Liver (tissue), 9 donors: Measurements from ENCODE around the gene PDGFA. TPM values are rescaled to one million over a fixed set of nuclear protein-coding genes. Genes with fewer than 3 reads are reported as not detected.

Experiments used
- DNase-seq: peaks from one replicate; pipeline ENCODE4 v3.0.0-alpha.2; 2017; ENCODE audit warnings: low spot score
- H3K27ac ChIP-seq, 2 donors: one replicate each; pipeline ENCODE4 v1.7.0; 2013; ENCODE audit warnings: inconsistent platforms in 2 of 2, low read length in 2 of 2, control low read depth in 1 of 2, low read depth in 1 of 2, mild to moderate bottlenecking in 1 of 2
- H3K27me3 ChIP-seq, 4 donors: one replicate each; pipeline versions ENCODE4 v1.6.1 to v1.7.0; 2013; ENCODE audit warnings: low read length in 3 of 4, inconsistent platforms in 1 of 4, mild to moderate bottlenecking in 1 of 4, moderate library complexity in 1 of 4; ENCODE audit not compliant: control insufficient read depth in 4 of 4, insufficient read depth in 4 of 4
- H3K36me3 ChIP-seq, 4 donors: one replicate each; pipeline versions ENCODE4 v1.6.1 to v1.7.0; 2013; ENCODE audit warnings: low read length in 3 of 4, mild to moderate bottlenecking in 3 of 4, low read depth in 1 of 4, moderate library complexity in 1 of 4; ENCODE audit not compliant: control insufficient read depth in 4 of 4, insufficient read depth in 3 of 4
- H3K4me1 ChIP-seq, 4 donors: one replicate each; pipeline versions ENCODE4 v1.6.1 to v1.7.0; 2013; ENCODE audit warnings: low read length in 3 of 4, mild to moderate bottlenecking in 3 of 4, moderate library complexity in 1 of 4; ENCODE audit not compliant: control insufficient read depth in 4 of 4, insufficient read depth in 4 of 4
- H3K4me3 ChIP-seq, 3 donors: one replicate each; pipeline versions ENCODE4 v1.6.1 to v1.7.0; 2013; ENCODE audit warnings: low read length in 3 of 3, control low read depth in 1 of 3, low read depth in 1 of 3, mild to moderate bottlenecking in 1 of 3
- H3K9ac ChIP-seq, 2 donors: one replicate each; pipeline ENCODE4 v1.7.0; 2013; ENCODE audit warnings: low read length in 2 of 2, mild to moderate bottlenecking in 2 of 2, moderate library complexity in 2 of 2, control low read depth in 1 of 2, low read depth in 1 of 2
- H3K9me3 ChIP-seq, 4 donors: one replicate each; pipeline versions ENCODE4 v1.6.1 to v1.7.0; 2013; ENCODE audit warnings: low read length in 3 of 4; ENCODE audit not compliant: control insufficient read depth in 4 of 4
- EGR1 ChIP-seq, 2 donors: IDR thresholded peaks; 2 replicates each; pipeline ENCODE4 v1.6.1; 2016 to 2018; ENCODE audit warnings: antibody characterized with exemption in 2 of 2, low read depth in 2 of 2
- FOXA1 ChIP-seq: IDR thresholded peaks from 2 replicates; pipeline ENCODE4 v1.6.1; 2016; ENCODE audit warnings: antibody characterized with exemption
- GABPA ChIP-seq, 2 donors: IDR thresholded peaks in 1 of 2; conservative IDR thresholded peaks in 1 of 2; 2 replicates each; pipeline ENCODE4 v1.6.1; 2016; ENCODE audit warnings: antibody characterized with exemption in 2 of 2, mild to moderate bottlenecking in 1 of 2, moderate library complexity in 1 of 2
- HNF4A ChIP-seq, 2 donors: conservative IDR thresholded peaks; 2 replicates each; pipeline ENCODE4 v1.6.1; 2016; ENCODE audit warnings: antibody characterized with exemption in 2 of 2, mild to moderate bottlenecking in 2 of 2
- HNF4G ChIP-seq: IDR thresholded peaks from 2 replicates; pipeline ENCODE4 v1.6.1; 2016; ENCODE audit warnings: antibody characterized with exemption
- JUND ChIP-seq, 2 donors: IDR thresholded peaks; 2 replicates each; pipeline ENCODE4 v1.6.1; 2016; ENCODE audit warnings: antibody characterized with exemption in 2 of 2
- MAX ChIP-seq: IDR thresholded peaks from 2 replicates; pipeline ENCODE4 v1.6.1; 2016; ENCODE audit warnings: antibody characterized with exemption
- NR2F2 ChIP-seq: IDR thresholded peaks from 2 replicates; pipeline ENCODE4 v1.6.1; 2016; ENCODE audit warnings: antibody characterized with exemption
- REST ChIP-seq: IDR thresholded peaks from 2 replicates; pipeline ENCODE4 v1.6.1; 2016; ENCODE audit warnings: antibody characterized with exemption, mild to moderate bottlenecking
- RXRA ChIP-seq, 2 donors: IDR thresholded peaks; 2 replicates each; pipeline ENCODE4 v1.6.1; 2017 to 2018; ENCODE audit warnings: antibody characterized with exemption in 2 of 2, mild to moderate bottlenecking in 1 of 2
- SP1 ChIP-seq: IDR thresholded peaks from 2 replicates; pipeline ENCODE4 v1.6.1; 2018; ENCODE audit warnings: antibody characterized with exemption, mild to moderate bottlenecking
- TAF1 ChIP-seq: conservative IDR thresholded peaks from 2 replicates; pipeline ENCODE4 v1.6.1; 2016; ENCODE audit warnings: antibody characterized with exemption, mild to moderate bottlenecking
- YY1 ChIP-seq: IDR thresholded peaks from 2 replicates; pipeline ENCODE4 v1.6.1; 2016; ENCODE audit warnings: antibody characterized with exemption, mild to moderate bottlenecking
- WGBS: extraction: QIAGEN DNeasy Blood & Tissue Kit; methylation state at CpG from one replicate; pipeline ENCODE4 v1.1.7; 2013; 5-methylcytosine and 5-hydroxymethylcytosine counted together
- polyA plus RNA-seq, 2 donors: library from polyadenylated mRNA; stranded (reverse) in 1 of 2; unstranded in 1 of 2; fragments of 200-250 nt in 1 of 2; fragments of >200 nt in 1 of 2; fragmentation: Nextera tagmentation in 1 of 2; extraction: Ambion mirVana in 1 of 2; gene quantifications; one replicate each; pipeline versions ENCODE4 v1.2.1 to v1.2.3, GENCODE V29; 2013 to 2015
- total RNA-seq, 2 donors: library from RNA; depleted of rRNA; stranded (reverse); fragments of >200 nt; gene quantifications; one replicate each; pipeline ENCODE4 v1.2.3, GENCODE V29; 2014
- TF ChIP-seq, protein P1 (sequence below): IDR thresholded peaks from 2 replicates; pipeline ENCODE4 v1.6.1; 2016; ENCODE audit warnings: antibody characterized with exemption
- TF ChIP-seq, protein P2 (sequence below): IDR thresholded peaks from 2 replicates; pipeline ENCODE4 v1.6.1; 2016; ENCODE audit warnings: antibody characterized with exemption
- donor health status: healthy.
- donor health status: healthy.
- donor health status: healthy.
- donor health status: healthy.
- donor health status: healthy.

PDGFA gene
- total and polyA plus RNA-seq, 4 donors: 1.4 to 5.1 (median 2.0) TPM

- DNase-seq: no peak
- H3K9me3 ChIP-seq: no peaks in the 10 kb centered on the region
- no peak overlapping the region for H3K27ac ChIP-seq
- no peak overlapping the region for H3K4me3 ChIP-seq
- TF ChIP-seq, protein P1, sequence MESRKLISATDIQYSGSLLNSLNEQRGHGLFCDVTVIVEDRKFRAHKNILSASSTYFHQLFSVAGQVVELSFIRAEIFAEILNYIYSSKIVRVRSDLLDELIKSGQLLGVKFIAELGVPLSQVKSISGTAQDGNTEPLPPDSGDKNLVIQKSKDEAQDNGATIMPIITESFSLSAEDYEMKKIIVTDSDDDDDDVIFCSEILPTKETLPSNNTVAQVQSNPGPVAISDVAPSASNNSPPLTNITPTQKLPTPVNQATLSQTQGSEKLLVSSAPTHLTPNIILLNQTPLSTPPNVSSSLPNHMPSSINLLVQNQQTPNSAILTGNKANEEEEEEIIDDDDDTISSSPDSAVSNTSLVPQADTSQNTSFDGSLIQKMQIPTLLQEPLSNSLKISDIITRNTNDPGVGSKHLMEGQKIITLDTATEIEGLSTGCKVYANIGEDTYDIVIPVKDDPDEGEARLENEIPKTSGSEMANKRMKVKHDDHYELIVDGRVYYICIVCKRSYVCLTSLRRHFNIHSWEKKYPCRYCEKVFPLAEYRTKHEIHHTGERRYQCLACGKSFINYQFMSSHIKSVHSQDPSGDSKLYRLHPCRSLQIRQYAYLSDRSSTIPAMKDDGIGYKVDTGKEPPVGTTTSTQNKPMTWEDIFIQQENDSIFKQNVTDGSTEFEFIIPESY: no peak
- no peak for TF ChIP-seq FOXA1
- no peak for TF ChIP-seq YY1
- TF ChIP-seq SP1: no peak
- no peak for TF ChIP-seq RXRA (IDR thresholded peaks at IDR 0.05)
- TF ChIP-seq GABPA (IDR thresholded peaks at IDR 0.05 in 1 of 2, conservative IDR thresholded peaks at IDR 0.05 in 1 of 2): no peak
- no peak for TF ChIP-seq NR2F2
- TF ChIP-seq TAF1: no peak
- TF ChIP-seq, protein P2, sequence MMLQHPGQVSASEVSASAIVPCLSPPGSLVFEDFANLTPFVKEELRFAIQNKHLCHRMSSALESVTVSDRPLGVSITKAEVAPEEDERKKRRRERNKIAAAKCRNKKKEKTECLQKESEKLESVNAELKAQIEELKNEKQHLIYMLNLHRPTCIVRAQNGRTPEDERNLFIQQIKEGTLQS: no peak
- no peak for TF ChIP-seq JUND (IDR thresholded peaks at IDR 0.05)
- H3K36me3 ChIP-seq: no peaks in the 10 kb centered on the region
- no peak overlapping the region for H3K9ac ChIP-seq
- H3K27me3 ChIP-seq: no peaks in the 10 kb centered on the region
- 94% methylated on average over 30 of the region's 30 CpGs for whole genome bisulfite sequencing
- peaks cover 0 to 10% (median 6%) of the 10 kb centered on the region in 4 donors for H3K4me1 ChIP-seq
Observed at GRCh38 chr7:556291-556826, 36.7 kb upstream of the PDGFA start.

- DNase-seq: no peak
Observed at GRCh38 chr7:555551-556160, 36.0 kb upstream of the PDGFA start.

More at GRCh38 chr7:555551-556160, 36.0 kb upstream of the PDGFA start:
- Histone ChIP-seq H3K27me3 (no peaks in the 10 kb centered on the region), H3K4me1 (peaks cover 0 to 10% (median 6%) of the 10 kb centered on the region in 4 donors), H3K4me3 (no peak overlapping the region), H3K36me3 (no peaks in the 10 kb centered on the region), H3K9ac (no peak overlapping the region), H3K9me3 (no peaks in the 10 kb centered on the region), H3K27ac (no peak overlapping the region)
- no peak for TF ChIP-seq REST
- TF ChIP-seq, protein P2: no peak
- no peak for TF ChIP-seq HNF4A (conservative IDR thresholded peaks at IDR 0.05)
- TF ChIP-seq SP1: no peak
- no peak for TF ChIP-seq NR2F2
- no peak for TF ChIP-seq GABPA (IDR thresholded peaks at IDR 0.05 in 1 of 2, conservative IDR thresholded peaks at IDR 0.05 in 1 of 2)
- TF ChIP-seq, protein P1: no peak
- no peak for TF ChIP-seq HNF4G
- no peak for TF ChIP-seq JUND (IDR thresholded peaks at IDR 0.05)
- TF ChIP-seq EGR1 (IDR thresholded peaks at IDR 0.05; ENCODE audit: low read depth in 2 of 2): no peak
- TF ChIP-seq MAX: no peak
- WGBS: 97% methylated on average over 18 of the region's 18 CpGs
